Measurements from ENCODE around the gene OTX1.
A peak's percentile ranks its signal among the peaks of the same experiment; 100 is the strongest.
"Not testable (repeated sequence)": the region's sequence is repeated elsewhere in the genome, so short reads cannot be mapped to it uniquely, and the experiment has no call there.

Gene OTX1

DNA sequence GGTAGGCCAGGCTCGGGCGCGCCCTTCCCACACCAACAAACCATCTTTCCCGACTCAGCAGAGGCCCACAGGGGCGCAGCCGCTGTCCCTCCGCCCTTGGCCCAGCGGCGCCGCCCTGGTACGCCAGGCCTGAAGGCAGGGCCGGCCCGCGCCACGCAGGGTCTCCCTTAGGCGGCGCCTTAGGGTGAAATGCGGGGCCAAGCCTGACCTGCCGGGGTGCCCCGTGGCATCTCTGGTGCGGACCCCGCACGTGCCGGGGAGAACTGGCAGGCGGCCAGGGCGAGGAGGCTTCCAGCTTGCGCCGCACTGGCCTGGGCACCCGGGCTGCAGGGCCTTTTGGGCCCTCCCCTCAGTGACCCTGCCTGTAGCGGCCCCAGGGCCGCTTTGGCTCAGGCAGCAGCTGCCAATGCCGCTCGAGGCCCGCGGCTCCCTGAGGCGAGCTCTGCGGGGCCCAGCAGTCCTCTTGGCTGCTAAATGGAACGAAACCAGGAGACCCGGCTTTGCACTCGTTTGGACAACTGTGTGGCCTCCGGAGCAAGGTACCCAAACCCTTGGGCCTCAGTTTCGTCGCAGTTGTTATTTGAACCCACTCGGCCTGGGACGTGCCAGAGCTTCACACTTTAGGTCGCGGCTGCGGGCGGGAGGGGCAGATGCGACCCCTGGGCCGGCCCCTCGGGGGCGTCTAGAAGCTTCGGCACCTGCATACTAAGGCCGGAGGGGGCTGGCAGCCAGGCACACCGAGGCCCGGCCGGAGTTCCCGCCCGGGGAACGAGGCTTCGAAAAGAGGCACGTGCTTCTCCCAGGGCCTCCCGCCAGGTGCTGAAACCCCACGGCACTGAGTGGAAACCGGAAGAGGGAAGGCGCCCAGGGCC, 8.5 kb downstream of the OTX1 start:
- DNase-seq, result peak; percentile 76

- peak; percentile 65 for DNase-seq
These were observed 9.3 kb downstream of the OTX1 start for GRCh38 chr2:63059793-63060471.

GRCh38 chr2:63060472-63060991, 9.9 kb downstream of the OTX1 start:
- DNase-seq, result no peak

DNA sequence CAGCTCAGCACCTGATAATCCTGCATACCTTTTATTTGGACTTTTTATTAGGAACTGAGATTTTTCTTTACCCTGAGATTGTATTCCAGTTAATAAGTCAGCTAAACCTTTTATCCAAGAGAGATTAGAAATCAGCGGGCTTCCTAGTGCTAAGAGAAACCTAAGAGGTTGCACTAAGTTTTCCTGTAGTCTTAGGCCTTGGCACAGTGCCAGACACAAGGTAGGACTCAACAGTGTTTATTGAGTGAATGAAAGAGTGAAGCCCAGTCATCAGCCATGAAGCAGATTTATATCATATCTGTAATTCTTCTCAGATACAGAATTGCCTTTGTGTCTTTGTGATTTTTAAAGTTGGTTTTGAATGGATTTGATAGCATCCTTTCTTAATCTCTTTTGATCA, 13.6 kb downstream of the OTX1 start:
- DNase-seq, result no peak

GRCh38 chr2:63064661-63065060, 14.0 kb downstream of the OTX1 start:
- no peak for DNase-seq

GRCh38 chr2:63066265-63066664, 15.6 kb downstream of the OTX1 start:
- no peak for DNase-seq

GRCh38 chr2:63066838-63067237, 16.2 kb downstream of the OTX1 start:
- no peak for DNase-seq

DNA sequence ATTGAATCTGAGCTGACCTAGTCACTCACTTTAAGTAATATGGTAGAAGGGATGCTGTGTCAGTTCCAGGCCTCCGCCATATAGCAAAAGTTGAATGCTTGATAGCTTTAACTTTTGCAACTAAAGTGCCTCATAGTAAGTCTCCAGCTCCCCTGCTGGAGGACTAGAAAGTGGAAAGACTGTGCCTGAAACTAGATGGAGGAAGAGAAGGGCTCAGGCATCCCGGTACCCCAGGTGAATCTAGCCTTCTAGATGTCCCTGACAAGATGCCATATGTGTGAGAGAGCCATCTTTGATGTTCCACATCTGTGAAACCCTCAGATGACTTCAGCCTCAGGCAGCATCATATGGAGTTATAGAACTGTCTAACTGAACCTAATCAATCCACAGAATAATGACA, 21.0 kb downstream of the OTX1 start:
- DNase-seq, result no peak

- DNase-seq, result no peak
These were observed 23.4 kb downstream of the OTX1 start for GRCh38 chr2:63073994-63074393.

DNA sequence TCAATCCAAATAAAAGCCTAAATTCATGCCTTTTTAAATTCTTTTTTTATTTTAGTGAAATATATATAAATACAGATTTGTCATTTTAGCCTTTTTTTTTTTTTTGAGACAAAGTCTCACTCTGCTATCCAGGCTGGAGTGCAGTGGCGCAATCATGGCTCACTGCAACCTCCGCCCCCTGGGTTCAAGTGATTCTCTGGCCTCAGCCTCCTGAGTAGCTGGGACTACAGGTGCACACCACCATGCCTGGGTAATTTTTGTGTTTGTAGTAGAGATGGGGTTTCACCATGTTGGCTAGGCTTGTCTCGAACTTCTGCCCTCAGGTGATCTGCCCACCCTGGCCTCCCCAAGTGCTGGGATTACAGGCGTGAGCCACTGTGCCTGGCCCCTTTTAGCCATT, 23.8 kb downstream of the OTX1 start:
- DNase-seq, result not testable (repeated sequence)

DNA sequence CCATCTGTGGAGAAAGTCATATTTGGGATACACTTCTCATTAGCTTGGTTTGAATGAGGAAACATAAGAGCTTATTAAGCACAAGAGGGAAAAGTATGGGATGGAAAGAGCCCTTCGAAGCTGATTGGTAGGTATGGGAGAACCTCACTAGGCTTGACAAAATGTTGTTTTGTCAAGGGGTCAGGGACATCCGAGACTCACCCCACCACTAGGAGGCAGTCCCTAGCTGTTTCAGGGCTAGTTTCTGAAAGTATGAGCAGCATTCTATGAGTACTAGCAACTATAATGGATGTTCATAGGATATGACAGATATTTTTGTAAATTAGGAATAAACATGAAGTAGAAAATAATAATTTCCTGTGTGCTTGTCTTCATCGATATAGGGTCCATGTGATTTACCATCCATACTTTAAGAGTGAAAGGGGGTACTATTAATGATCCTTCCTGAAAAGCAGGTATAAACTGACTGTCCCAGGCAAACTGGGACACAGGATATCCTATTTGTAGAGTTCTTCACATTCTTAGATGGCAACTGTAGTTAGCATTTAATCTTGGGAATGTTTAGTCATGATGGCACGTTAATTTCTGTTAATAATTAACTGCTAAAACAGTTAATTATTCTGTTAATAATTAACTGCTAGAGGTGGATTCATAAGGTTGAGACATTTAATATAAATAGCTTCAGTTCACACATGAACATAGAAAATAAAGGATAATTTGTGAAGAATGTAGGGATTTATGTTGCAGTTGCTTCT, 28.4 kb downstream of the OTX1 start:
- no peak for DNase-seq

DNA sequence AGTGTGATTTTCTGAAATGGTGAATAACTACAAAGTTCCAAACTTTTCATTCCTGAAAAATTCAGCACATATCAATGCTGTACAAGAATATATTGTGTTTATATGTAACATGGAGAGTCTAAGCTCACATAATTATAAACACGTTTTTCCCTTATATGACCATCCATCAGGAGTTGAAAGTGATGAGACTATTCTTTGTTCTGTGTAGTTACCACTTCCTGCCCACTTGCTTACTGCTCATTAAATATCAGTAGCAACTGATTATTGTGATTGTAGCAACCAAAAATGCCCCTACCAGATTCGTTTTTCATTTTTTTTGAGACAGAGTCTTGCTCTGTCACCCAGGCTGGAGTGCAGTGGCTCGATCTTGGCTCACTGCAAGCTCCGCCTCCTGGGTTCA, 30.8 kb downstream of the OTX1 start:
- DNase-seq, result no peak

- DNase-seq, result no peak
These were observed 36.1 kb downstream of the OTX1 start for GRCh38 chr2:63086687-63087086.

DNA sequence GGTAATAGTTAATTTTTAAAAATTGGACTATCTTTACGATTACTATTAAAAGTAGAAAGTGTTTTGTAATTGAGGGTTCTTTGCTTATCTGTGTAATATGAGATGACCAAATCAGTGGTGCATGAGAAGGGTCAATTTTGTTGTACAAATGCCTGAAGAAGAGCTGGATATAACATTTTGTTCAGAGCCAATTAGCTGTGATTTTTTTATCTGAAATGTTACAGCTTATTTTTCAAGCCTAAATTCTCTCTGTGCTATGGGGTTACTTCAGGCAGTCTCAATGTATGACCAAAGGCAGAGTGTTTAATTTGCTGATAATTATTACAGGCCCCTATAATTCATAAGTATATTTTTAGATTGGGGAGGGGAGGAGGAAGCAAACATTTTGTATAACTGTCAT, 41.8 kb downstream of the OTX1 start:
- no peak for DNase-seq

- DNase-seq, result no peak
These were observed 42.2 kb downstream of the OTX1 start for GRCh38 chr2:63092857-63093256.

- DNase-seq, result no peak
These were observed 42.9 kb downstream of the OTX1 start for GRCh38 chr2:63093502-63093901.

GRCh38 chr2:63096491-63096890, 45.9 kb downstream of the OTX1 start:
- DNase-seq, result no peak

- DNase-seq, result no peak
These were observed 48.4 kb downstream of the OTX1 start for GRCh38 chr2:63099032-63099431.

DNA sequence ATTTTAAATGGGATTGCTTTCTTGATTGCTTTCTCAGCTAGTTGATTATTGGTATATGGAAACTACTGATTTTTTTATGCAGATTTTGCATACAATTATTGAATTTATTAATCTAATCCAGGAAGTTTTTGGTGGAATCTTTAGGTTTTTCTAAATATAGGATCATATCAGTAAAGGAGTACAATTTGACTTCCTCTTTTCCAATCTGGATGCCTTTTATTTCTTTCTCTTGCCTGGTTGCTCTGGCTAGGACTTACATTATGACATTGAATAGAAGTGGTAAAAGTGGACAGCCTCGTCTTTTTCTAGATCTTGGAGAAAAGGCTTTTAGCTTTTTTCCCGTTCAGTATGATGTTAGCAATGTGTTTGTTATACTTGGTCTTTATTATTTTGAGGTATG, 51.3 kb downstream of the OTX1 start:
- no peak for DNase-seq

- no peak for DNase-seq
These were observed 53.9 kb downstream of the OTX1 start for GRCh38 chr2:63104482-63104881.

Data from right kidney (tissue), 1 donor.